ENCODE measurements around the gene MUC4.

The MUC4 gene

DNA sequence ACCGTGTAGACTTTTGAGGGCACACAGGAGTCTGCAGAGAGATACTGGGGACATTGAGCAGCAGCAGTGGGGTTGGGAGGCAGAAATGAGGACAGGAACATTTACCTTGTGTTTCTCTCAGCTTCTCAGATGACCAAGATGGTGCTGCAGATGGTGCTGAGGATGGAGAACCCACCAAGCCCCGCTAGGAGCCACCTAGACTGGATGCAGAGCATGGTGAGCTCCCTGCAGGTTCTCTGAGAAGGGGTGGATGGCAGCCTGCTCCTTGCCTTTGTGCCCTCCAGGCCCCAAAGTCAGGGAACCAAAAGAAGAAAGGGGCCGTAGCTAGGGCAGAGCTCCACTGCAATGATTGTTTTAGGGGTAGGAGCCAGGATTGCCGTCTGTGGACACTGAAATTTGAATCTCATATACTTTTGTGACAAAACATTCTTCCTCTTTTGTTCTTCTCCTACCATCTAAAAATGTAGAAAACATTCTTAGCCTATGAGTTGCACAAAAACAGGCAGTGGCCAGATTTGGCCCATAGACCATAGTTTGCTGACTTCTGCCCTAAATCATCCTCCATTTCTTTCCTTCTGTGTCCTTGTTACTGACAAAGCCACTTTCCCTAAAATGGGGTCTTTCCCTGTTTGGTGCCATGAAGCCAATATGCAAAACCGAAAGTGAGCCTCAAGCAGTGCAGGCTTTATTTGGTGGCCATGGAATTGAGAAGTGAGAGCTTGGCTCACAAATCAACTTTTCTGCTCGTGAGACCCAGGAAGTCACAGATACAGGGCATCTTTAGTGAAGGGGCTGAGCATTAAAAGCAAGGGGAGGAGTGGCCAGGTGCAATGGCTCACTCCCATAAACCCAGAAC is 102.9 kb downstream of the MUC4 start:
- Histone ChIP-seq H3K4me2 (ENCODE audit: insufficient read depth, low read length) (no peak overlapping the region), H3K79me2 (ENCODE audit: insufficient read depth, low read length) (no peaks in the 10 kb centered on the region), H3K9me3 (ENCODE audit: insufficient read depth, low read length, severe bottlenecking) (no peaks in the 10 kb centered on the region), H3K4me1 (ENCODE audit: insufficient read depth, low read length) (no peaks in the 10 kb centered on the region), H4K20me1 (ENCODE audit: insufficient read depth, low read length) (no peaks in the 10 kb centered on the region), H3K36me3 (ENCODE audit: insufficient read depth, low read length) (no peaks in the 10 kb centered on the region), H3K4me3 (ENCODE audit: low read depth in 1 of 2, low read length in 2 of 2) (no peak overlapping the region), H3K27me3 (ENCODE audit: insufficient read depth, low read length, poor library complexity) (no peaks in the 10 kb centered on the region), H3K27ac (ENCODE audit: low read length) (no peak overlapping the region), H3K9ac (ENCODE audit: low read depth, low read length) (no peak overlapping the region), H2AFZ (ENCODE audit: low read depth, low read length) (no peak overlapping the region)
- TF ChIP-seq EZH2 (IDR thresholded peaks at IDR 0.05; ENCODE audit: borderline replicate concordance, low read depth, low read length, severe bottlenecking): no peak
- TF ChIP-seq, protein P1, sequence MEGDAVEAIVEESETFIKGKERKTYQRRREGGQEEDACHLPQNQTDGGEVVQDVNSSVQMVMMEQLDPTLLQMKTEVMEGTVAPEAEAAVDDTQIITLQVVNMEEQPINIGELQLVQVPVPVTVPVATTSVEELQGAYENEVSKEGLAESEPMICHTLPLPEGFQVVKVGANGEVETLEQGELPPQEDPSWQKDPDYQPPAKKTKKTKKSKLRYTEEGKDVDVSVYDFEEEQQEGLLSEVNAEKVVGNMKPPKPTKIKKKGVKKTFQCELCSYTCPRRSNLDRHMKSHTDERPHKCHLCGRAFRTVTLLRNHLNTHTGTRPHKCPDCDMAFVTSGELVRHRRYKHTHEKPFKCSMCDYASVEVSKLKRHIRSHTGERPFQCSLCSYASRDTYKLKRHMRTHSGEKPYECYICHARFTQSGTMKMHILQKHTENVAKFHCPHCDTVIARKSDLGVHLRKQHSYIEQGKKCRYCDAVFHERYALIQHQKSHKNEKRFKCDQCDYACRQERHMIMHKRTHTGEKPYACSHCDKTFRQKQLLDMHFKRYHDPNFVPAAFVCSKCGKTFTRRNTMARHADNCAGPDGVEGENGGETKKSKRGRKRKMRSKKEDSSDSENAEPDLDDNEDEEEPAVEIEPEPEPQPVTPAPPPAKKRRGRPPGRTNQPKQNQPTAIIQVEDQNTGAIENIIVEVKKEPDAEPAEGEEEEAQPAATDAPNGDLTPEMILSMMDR (IDR thresholded peaks at IDR 0.05; ENCODE audit: borderline replicate concordance, extremely low read depth, low read length, poor library complexity, severe bottlenecking): no peak
- no peak for ATAC-seq (ENCODE audit: insufficient read depth, low read depth)
- DNase-seq: no peak

- no peak overlapping the region for H3K27ac ChIP-seq (ENCODE audit: low read length)
- DNase-seq (no peak), ATAC-seq (ENCODE audit: insufficient read depth, low read depth) (no peak)
- H3K27me3 ChIP-seq (ENCODE audit: insufficient read depth, low read length, poor library complexity): no peaks in the 10 kb centered on the region
- TF ChIP-seq EZH2 (IDR thresholded peaks at IDR 0.05; ENCODE audit: borderline replicate concordance, low read depth, low read length, severe bottlenecking): no peak
- TF ChIP-seq, protein P1 (IDR thresholded peaks at IDR 0.05; ENCODE audit: borderline replicate concordance, extremely low read depth, low read length, poor library complexity, severe bottlenecking): no peak
- H3K79me2 ChIP-seq (ENCODE audit: insufficient read depth, low read length): no peaks in the 10 kb centered on the region
- H3K4me2 ChIP-seq (ENCODE audit: insufficient read depth, low read length): no peak overlapping the region
- no peaks in the 10 kb centered on the region for H3K9me3 ChIP-seq (ENCODE audit: insufficient read depth, low read length, severe bottlenecking)
- no peak overlapping the region for H3K9ac ChIP-seq (ENCODE audit: low read depth, low read length)
- H2AFZ ChIP-seq (ENCODE audit: low read depth, low read length): no peak overlapping the region
- no peaks in the 10 kb centered on the region for H3K36me3 ChIP-seq (ENCODE audit: insufficient read depth, low read length)
- no peak overlapping the region for H3K4me3 ChIP-seq (ENCODE audit: low read depth in 1 of 2, low read length in 2 of 2)
- no peaks in the 10 kb centered on the region for H4K20me1 ChIP-seq (ENCODE audit: insufficient read depth, low read length)
- H3K4me1 ChIP-seq (ENCODE audit: insufficient read depth, low read length): no peaks in the 10 kb centered on the region
These were observed 103.7 kb downstream of the MUC4 start for GRCh38 chr3:195708061-195708460.

DNA sequence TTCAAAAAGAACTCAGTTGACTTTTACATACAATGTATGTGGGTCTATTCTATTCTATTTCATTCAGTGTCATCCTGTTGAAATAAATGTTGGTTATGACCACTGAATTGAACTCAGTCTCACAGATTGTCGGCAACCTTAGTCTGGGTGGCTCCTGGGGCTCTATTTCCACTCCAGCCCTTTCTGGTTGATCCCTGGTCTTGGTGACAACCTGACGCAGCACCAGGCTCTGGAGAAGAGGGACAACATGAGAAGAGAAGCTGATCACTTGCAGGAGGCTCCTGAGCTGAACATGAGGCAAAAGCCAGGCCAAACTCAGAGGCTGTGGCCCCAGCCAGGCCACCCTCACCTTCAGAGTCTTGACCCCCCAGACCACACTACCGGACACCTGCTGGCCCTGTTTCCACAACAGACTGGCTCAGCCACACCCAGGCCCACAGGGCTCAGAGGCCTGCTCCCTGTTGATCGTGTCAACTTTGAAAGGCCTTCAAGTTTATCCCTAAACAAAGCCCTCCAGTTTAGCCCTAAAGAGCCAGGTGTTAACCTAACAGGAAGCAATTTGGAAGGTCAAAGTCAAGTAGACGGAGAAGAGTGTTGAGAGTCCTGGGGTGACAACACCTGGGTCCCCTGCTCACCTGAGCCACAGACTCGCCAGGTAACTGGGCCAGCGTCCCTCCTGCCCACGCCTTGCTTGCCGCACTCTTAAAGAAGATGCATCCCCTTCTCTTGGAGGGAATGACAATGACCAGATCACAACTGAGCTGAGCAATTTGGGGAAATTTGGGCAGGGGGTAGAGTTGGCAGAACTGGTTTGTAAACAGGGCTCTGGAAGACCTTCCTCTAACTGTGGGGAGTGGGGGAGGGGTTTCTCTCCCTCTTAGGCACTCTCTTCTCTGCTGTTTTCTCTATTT is 106.4 kb downstream of the MUC4 start:
- ATAC-seq (ENCODE audit: insufficient read depth, low read depth): no peak
- Histone ChIP-seq H4K20me1 (ENCODE audit: insufficient read depth, low read length) (no peaks in the 10 kb centered on the region), H2AFZ (ENCODE audit: low read depth, low read length) (no peak overlapping the region), H3K79me2 (ENCODE audit: insufficient read depth, low read length) (no peaks in the 10 kb centered on the region), H3K4me3 (ENCODE audit: low read depth in 1 of 2, low read length in 2 of 2) (no peak overlapping the region), H3K27me3 (ENCODE audit: insufficient read depth, low read length, poor library complexity) (no peaks in the 10 kb centered on the region), H3K9ac (ENCODE audit: low read depth, low read length) (no peak overlapping the region), H3K36me3 (ENCODE audit: insufficient read depth, low read length) (0 out of 2 replicates have a peak, but pooled peaks cover 3% of the 10 kb centered on the region), H3K27ac (ENCODE audit: low read length) (no peak overlapping the region), H3K4me1 (ENCODE audit: insufficient read depth, low read length) (no peaks in the 10 kb centered on the region), H3K4me2 (ENCODE audit: insufficient read depth, low read length) (no peak overlapping the region), H3K9me3 (ENCODE audit: insufficient read depth, low read length, severe bottlenecking) (no peaks in the 10 kb centered on the region)
- no peak for DNase-seq
- TF ChIP-seq EZH2 (IDR thresholded peaks at IDR 0.05; ENCODE audit: borderline replicate concordance, low read depth, low read length, severe bottlenecking): no peak
- TF ChIP-seq, protein P1 (IDR thresholded peaks at IDR 0.05; ENCODE audit: borderline replicate concordance, extremely low read depth, low read length, poor library complexity, severe bottlenecking): no peak

Data from DND-41 (cell line).